Measurements from ENCODE around the gene OR6S1. TPM values are rescaled to one million over a fixed set of nuclear protein-coding genes. Genes with fewer than 3 reads are reported as not detected.

The OR6S1 gene
- total RNA-seq, 4 donors from 2014 or later, result not detected

GRCh38 chr14:20608383-20609110 lies 32.9 kb downstream of the OR6S1 start:
- Histone ChIP-seq H3K4me3 (no peak overlapping the region), H3K9me3 (no peaks in the 10 kb centered on the region), H3K4me1 (no peaks in the 10 kb centered on the region), H3K27ac (no peak overlapping the region), H3K27me3 (no peaks in the 10 kb centered on the region), H3K36me3 (no peaks in the 10 kb centered on the region)
- DNase-seq, result no peak
- TF ChIP-seq POLR2A (IDR thresholded peaks at IDR 0.05) (no peak), CTCF (IDR thresholded peaks at IDR 0.05) (no peak)
- intact Hi-C loops (cut with DNase I; ENCODE audit: low total_unique reads), result loop anchor here (10.0 kb wide), 1 partner anchor 274 kb away; the partner anchor contains the start of gene CCNB1IP1

- DNase-seq, result no peak
- no peaks in the 10 kb centered on the region for H3K4me1 ChIP-seq
- H3K4me3 ChIP-seq, result no peak overlapping the region
- H3K36me3 ChIP-seq, result no peaks in the 10 kb centered on the region
- intact Hi-C loops (cut with DNase I; ENCODE audit: low total_unique reads), result loop anchor here (10.0 kb wide), 1 partner anchor 273 kb away; the partner anchor contains the start of gene CCNB1IP1
- H3K27ac ChIP-seq, result no peak overlapping the region
- no peak for TF ChIP-seq POLR2A (IDR thresholded peaks at IDR 0.05)
- TF ChIP-seq CTCF (IDR thresholded peaks at IDR 0.05), result no peak
- no peaks in the 10 kb centered on the region for H3K9me3 ChIP-seq
- H3K27me3 ChIP-seq, result no peaks in the 10 kb centered on the region
These were observed 33.9 kb downstream of the OR6S1 start for GRCh38 chr14:20607617-20608016.

GRCh38 chr14:20606902-20607242 lies 34.6 kb downstream of the OR6S1 start:
- intact Hi-C loops (cut with DNase I; ENCODE audit: low total_unique reads), result loop anchor here (10.0 kb wide), 1 partner anchor 272 kb away; the partner anchor contains the start of gene CCNB1IP1
- TF ChIP-seq CTCF (IDR thresholded peaks at IDR 0.05) (no peak), POLR2A (IDR thresholded peaks at IDR 0.05) (no peak)

GRCh38 chr14:20606190-20606901 lies 35.1 kb downstream of the OR6S1 start:
- H3K9me3 ChIP-seq, result no peaks in the 10 kb centered on the region
- no peaks in the 10 kb centered on the region for H3K27me3 ChIP-seq
- TF ChIP-seq CTCF (IDR thresholded peaks at IDR 0.05), result no peak
- TF ChIP-seq POLR2A (IDR thresholded peaks at IDR 0.05), result no peak
- intact Hi-C loops (cut with DNase I; ENCODE audit: low total_unique reads), result loop anchor here (10.0 kb wide), 1 partner anchor 272 kb away; the partner anchor contains the start of gene CCNB1IP1
- H3K27ac ChIP-seq, result no peak overlapping the region
- no peaks in the 10 kb centered on the region for H3K4me1 ChIP-seq
- DNase-seq, result no peak
- no peak overlapping the region for H3K4me3 ChIP-seq
- no peaks in the 10 kb centered on the region for H3K36me3 ChIP-seq

More at GRCh38 chr14:20606902-20607242, 34.6 kb downstream of the OR6S1 start:
- Histone ChIP-seq H3K27me3 (no peaks in the 10 kb centered on the region), H3K36me3 (no peaks in the 10 kb centered on the region), H3K4me1 (no peaks in the 10 kb centered on the region), H3K4me3 (no peak overlapping the region), H3K27ac (no peak overlapping the region), H3K9me3 (no peaks in the 10 kb centered on the region)
- no peak for DNase-seq
